ENCODE results near the gene HCK. TPM values are rescaled to one million over a fixed set of nuclear protein-coding genes. Genes with fewer than 3 reads are reported as not detected.
A peak's percentile ranks its signal among the peaks of the same experiment; 100 is the strongest.

HCK gene
- total RNA-seq, 1 donor: 0.36 TPM

GRCh38 chr20:32010666-32011065 lies 41.4 kb upstream of the HCK start:
- H2AFZ ChIP-seq (ENCODE audit: low read length): no peak overlapping the region
- no peak for DNase-seq (ENCODE audit: insufficient read length, low spot score, missing footprints)
- H3K27ac ChIP-seq (ENCODE audit: low read depth, low read length): no peak overlapping the region
- H3K4me3 ChIP-seq (ENCODE audit: insufficient read depth, low read length): no peak overlapping the region
- H3K4me2 ChIP-seq (ENCODE audit: insufficient read depth, low read length): no peak overlapping the region
- H3K27me3 ChIP-seq (ENCODE audit: insufficient read depth, low read length): peaks cover 12% of the 10 kb centered on the region
- no peaks in the 10 kb centered on the region for H4K20me1 ChIP-seq (ENCODE audit: insufficient read depth, low read length)
- no peaks in the 10 kb centered on the region for H3K36me3 ChIP-seq (ENCODE audit: insufficient read depth, low read length)
- no peaks in the 10 kb centered on the region for H3K4me1 ChIP-seq (ENCODE audit: insufficient read depth, low read length)
- no peaks in the 10 kb centered on the region for H3K79me2 ChIP-seq (ENCODE audit: insufficient read depth, low read length)
- no peaks in the 10 kb centered on the region for H3K9me3 ChIP-seq (ENCODE audit: low read depth, low read length)
- TF ChIP-seq CTCF (IDR thresholded peaks at IDR 0.05; ENCODE audit: extremely low read depth, low read depth, low read length): no peak

GRCh38 chr20:32012159-32012688 lies 39.8 kb upstream of the HCK start:
- H3K27me3 ChIP-seq (ENCODE audit: insufficient read depth, low read length): peaks cover 16% of the 10 kb centered on the region

GRCh38 chr20:32013326-32013725 lies 38.7 kb upstream of the HCK start:
- no peak overlapping the region for H3K27ac ChIP-seq (ENCODE audit: low read depth, low read length)
- H3K79me2 ChIP-seq (ENCODE audit: insufficient read depth, low read length): no peaks in the 10 kb centered on the region
- H3K4me3 ChIP-seq (ENCODE audit: insufficient read depth, low read length): no peak overlapping the region
- H3K27me3 ChIP-seq (ENCODE audit: insufficient read depth, low read length): peaks cover 21% of the 10 kb centered on the region
- no peak for DNase-seq (ENCODE audit: insufficient read length, low spot score, missing footprints)
- no peaks in the 10 kb centered on the region for H3K4me1 ChIP-seq (ENCODE audit: insufficient read depth, low read length)
- H3K36me3 ChIP-seq (ENCODE audit: insufficient read depth, low read length): no peaks in the 10 kb centered on the region
- no peaks in the 10 kb centered on the region for H4K20me1 ChIP-seq (ENCODE audit: insufficient read depth, low read length)
- no peak overlapping the region for H2AFZ ChIP-seq (ENCODE audit: low read length)
- TF ChIP-seq CTCF (IDR thresholded peaks at IDR 0.05; ENCODE audit: extremely low read depth, low read depth, low read length): no peak
- no peak overlapping the region for H3K4me2 ChIP-seq (ENCODE audit: insufficient read depth, low read length)
- H3K9me3 ChIP-seq (ENCODE audit: low read depth, low read length): no peaks in the 10 kb centered on the region

More at GRCh38 chr20:32012159-32012688, 39.8 kb upstream of the HCK start:
- H3K27ac ChIP-seq (ENCODE audit: low read depth, low read length): no peak overlapping the region
- H3K79me2 ChIP-seq (ENCODE audit: insufficient read depth, low read length): no peaks in the 10 kb centered on the region
- H2AFZ ChIP-seq (ENCODE audit: low read length): no peak overlapping the region
- no peak for TF ChIP-seq CTCF (IDR thresholded peaks at IDR 0.05; ENCODE audit: extremely low read depth, low read depth, low read length)
- no peaks in the 10 kb centered on the region for H3K4me1 ChIP-seq (ENCODE audit: insufficient read depth, low read length)
- no peak overlapping the region for H3K4me2 ChIP-seq (ENCODE audit: insufficient read depth, low read length)
- no peak overlapping the region for H3K4me3 ChIP-seq (ENCODE audit: insufficient read depth, low read length)
- no peak for DNase-seq (ENCODE audit: insufficient read length, low spot score, missing footprints)
- H3K9me3 ChIP-seq (ENCODE audit: low read depth, low read length): no peaks in the 10 kb centered on the region
- no peaks in the 10 kb centered on the region for H3K36me3 ChIP-seq (ENCODE audit: insufficient read depth, low read length)
- H4K20me1 ChIP-seq (ENCODE audit: insufficient read depth, low read length): no peaks in the 10 kb centered on the region

GRCh38 chr20:32017711-32018251 lies 34.3 kb upstream of the HCK start:
- no peak for TF ChIP-seq CTCF (IDR thresholded peaks at IDR 0.05; ENCODE audit: extremely low read depth, low read depth, low read length)
- no peaks in the 10 kb centered on the region for H3K36me3 ChIP-seq (ENCODE audit: insufficient read depth, low read length)
- H3K4me3 ChIP-seq (ENCODE audit: insufficient read depth, low read length): no peak overlapping the region
- no peak overlapping the region for H3K4me2 ChIP-seq (ENCODE audit: insufficient read depth, low read length)
- H2AFZ ChIP-seq (ENCODE audit: low read length): no peak overlapping the region
- DNase-seq (ENCODE audit: insufficient read length, low spot score, missing footprints): peak; percentile 86
- H3K9me3 ChIP-seq (ENCODE audit: low read depth, low read length): no peaks in the 10 kb centered on the region
- no peaks in the 10 kb centered on the region for H3K79me2 ChIP-seq (ENCODE audit: insufficient read depth, low read length)
- no peaks in the 10 kb centered on the region for H4K20me1 ChIP-seq (ENCODE audit: insufficient read depth, low read length)
- no peak overlapping the region for H3K27ac ChIP-seq (ENCODE audit: low read depth, low read length)
- H3K4me1 ChIP-seq (ENCODE audit: insufficient read depth, low read length): no peaks in the 10 kb centered on the region
- H3K27me3 ChIP-seq (ENCODE audit: insufficient read depth, low read length): peaks cover 54% of the 10 kb centered on the region
